ENCODE measurements around the gene FADS2.

The FADS2 gene

DNA sequence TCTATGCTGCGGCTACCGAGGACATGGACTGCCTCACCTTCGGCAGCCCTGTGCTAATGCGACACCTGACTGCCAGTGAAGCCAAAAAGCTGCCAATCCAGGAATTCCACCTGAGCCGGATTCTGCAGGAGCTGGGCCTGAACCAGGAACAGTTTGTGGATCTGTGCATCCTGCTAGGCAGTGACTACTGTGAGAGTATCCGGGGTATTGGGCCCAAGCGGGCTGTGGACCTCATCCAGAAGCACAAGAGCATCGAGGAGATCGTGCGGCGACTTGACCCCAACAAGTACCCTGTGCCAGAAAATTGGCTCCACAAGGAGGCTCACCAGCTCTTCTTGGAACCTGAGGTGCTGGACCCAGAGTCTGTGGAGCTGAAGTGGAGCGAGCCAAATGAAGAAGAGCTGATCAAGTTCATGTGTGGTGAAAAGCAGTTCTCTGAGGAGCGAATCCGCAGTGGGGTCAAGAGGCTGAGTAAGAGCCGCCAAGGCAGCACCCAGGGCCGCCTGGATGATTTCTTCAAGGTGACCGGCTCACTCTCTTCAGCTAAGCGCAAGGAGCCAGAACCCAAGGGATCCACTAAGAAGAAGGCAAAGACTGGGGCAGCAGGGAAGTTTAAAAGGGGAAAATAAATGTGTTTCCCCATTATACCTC lies 32.1 kb upstream of the FADS2 start:
- DNase-seq = no peak

DNA sequence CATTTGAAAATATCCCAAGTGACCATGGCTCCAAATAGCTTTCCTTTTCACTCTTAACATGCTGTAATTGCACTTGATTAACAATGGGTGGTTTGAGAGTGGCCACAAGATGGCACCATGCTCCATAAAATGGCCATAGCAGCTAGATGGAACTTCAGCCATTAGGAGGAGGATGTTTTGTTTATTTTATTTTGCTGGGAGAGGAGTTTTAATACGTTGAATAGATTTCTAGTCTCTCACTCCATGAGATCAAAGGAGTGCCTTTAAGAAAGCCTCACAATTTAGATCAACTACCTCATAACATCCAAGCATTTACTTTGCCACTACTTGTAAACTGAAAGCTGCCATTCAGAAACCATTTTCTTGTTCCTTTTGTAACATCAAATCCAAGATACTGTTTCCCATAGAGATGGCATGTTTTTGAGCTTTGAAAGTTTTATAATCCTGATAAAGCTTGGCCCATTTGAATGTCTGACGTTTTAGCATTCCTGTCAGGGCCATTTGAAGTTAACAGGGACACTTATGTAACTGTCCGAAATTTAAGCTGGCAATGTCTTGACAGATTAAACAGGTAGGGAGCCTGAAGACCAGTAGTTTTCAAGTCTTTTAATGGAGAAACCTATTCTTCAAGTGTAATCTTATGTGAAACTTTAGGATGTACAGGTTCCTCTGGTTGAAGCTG lies 30.7 kb upstream of the FADS2 start:
- DNase-seq = peak; percentile 74

DNA sequence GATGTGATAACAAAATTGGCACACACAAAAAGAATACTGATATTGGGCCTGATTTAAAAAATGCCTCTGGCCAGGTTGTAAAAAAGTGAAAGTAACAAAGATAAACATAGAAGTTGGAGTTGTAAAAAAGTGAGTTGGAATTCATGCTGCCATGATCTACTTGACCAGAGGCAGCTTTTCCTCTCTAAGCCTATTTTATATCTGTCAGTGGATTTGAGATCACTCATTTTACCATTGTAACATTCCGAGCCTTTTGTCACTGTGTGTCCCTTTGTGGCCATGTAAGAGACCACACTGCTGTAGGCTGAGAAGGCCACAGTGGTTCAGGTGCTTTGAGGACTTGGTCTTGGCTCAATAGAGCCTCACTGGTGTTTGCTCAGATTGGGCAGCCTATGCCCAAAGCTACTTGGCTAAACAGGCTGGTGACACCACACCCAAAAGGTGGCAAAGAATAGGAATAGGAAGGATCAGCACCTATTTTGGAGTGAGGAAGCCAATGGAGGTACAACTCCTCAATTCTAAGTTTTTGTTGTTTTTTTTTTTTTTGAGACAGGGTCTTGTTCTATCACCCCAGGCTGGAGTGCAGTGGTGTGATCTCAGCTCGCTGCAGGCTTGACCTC lies 28.3 kb upstream of the FADS2 start:
- DNase-seq = no peak

DNA sequence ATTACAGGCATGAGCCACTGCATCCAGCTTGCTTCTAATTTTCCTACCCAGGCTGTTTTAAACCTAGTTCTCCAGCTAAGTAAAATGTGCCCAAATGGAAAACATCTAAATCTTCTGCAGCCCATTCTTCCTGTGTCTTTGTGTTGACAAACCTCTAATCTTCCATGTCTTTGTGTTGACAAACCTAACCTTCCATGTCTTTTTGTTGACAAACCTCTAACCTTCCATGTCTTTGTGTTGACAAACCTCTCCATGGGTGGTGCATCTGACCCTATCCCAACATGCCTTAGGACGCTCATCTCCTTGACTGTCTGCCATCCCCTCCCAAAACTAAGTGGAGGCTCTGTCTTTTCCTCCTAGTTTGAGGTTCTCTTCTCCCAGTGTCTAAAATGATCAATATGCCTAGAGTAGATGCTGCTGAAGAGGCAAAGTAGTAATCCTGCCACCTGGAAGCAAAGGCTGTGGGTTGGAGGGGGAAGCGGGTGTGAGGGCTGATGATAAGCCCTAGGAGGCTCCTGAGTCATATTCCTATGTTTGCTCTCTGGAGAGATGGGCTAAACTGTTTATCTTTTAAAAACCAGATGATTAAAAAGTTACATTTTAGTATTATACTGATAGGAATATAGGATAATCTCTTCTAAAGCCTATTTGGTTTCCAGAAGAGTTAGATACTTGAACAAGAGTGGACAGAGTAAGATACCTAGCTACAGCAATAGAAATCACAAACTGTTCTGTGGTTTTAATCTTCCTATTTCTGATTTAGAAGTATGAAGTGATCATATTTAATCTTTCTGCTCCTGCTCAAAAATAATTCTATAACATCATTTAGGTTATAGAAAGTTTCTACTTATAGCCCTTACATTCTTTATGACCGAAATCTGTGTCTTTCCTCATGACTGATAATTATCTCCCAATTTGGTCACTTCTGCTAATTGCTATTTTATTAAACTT lies 27.5 kb upstream of the FADS2 start:
- DNase-seq = no peak

DNA sequence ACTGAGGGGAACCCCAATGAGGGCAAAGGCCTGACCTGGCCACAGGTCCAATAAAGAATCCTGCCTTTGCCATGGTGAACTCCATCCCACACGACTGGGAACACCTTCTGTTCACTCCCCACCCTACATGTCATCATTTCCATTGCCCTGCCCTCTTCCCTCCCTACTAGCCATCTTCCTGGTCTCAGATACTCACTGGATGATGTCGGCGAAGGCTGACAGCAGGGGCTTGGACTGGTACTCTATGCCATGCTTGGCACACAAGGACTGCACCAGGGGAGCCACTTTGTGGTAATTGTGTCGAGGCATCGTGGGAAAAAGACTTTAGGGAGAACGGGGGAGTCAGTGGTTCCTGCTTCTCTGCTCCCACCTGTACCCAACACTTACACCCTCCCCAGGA lies 25.5 kb upstream of the FADS2 start:
- DNase-seq = no peak

DNA sequence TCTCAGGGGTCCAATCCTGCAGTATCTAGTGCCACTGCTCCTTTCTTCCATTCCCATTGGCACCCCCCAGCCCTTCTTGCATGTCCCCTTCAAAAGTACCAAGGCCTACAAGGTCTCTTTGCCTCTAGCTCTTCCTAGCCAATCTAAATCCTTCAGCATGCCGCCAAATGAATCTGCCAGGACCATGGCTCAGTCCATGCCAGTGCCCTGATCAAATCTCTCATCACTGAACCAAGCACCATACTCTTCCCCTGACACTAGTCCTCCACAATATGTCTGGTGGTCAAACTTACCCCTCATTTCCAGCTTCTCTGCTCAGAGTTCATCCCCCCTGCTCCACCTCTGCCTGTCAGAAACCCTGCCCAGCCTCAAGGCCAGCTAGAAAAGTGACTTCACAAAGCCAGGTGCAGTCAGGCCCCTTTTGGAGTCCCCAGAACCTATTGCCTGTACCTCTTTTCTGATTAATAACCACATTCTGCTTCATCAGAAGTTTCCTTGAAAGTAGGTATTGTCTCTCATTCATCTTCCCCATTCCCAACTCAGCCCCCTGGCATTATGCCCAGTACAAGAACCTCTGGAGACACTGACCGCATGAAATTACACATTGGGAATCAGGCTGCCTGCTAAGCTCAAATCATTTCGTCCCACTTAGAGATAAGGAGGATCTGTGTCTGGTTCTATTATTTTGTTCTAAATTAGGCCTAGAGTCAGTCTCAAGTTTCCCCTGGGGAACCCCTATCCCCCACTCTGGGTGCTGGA lies 24.0 kb upstream of the FADS2 start:
- peak; percentile 10 for DNase-seq

DNA sequence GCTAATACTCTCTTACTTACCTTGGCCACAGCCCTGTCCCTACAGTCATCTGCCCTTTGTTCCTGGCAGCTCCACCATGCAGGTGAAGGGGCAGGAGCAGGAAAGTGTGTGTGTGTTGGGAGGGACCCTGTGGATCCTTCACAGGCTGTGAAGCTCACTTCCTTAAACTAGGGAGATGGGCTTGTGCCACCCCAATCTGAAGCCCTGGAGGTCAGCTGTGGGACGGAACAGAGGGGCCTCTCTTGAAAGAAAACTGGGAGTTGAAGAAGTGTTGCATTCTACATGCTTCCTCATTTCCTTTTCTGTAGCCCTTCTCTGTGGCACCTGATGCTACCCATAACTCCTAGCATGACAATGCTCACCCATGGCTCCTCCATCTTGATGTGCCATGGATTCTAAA lies 23.0 kb upstream of the FADS2 start:
- no peak for DNase-seq

DNA sequence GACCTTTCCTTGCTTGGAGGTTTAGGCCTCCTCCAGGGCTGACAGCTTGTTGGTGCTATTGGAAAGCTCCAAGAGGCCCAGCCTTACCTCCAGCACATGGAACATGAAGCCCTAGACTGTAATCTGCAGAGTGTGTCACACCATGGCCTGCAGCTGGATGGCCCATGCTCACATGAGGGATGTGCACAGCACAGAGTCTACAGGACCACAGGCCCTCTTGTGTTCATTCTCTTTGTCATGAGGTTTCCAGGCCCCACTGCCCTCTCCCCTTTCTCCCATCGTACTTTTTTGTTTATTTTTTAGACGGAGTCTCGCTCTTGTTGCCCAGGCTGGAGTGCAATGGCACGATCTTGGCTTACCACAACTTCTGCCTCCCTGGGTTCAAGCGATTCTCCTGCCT lies 21.3 kb upstream of the FADS2 start:
- no peak for DNase-seq

DNA sequence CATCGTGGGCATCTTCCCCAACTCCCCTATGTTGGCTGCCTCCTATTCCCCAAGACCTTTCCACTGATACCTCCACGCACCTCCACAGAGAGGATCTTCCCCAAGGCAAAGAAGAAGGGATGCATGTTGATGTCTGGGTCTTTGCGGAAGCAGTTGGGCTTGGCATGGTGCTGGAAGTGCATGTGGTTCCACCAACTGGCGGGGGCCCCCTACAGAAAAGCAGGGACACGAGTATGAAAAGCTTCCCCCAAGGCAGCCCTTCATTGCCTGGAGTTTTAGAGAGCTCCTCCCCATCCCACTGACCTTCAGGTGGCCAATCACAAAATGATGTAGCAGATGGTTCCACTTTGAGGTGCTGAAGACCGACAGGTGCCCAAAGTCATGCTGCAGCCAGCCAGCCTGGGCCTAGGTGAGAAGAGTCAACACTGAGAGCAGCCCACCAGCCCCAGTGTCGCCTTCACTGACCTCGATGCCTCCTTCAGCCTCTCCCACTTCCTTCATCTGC lies 17.4 kb upstream of the FADS2 start:
- no peak for DNase-seq

DNA sequence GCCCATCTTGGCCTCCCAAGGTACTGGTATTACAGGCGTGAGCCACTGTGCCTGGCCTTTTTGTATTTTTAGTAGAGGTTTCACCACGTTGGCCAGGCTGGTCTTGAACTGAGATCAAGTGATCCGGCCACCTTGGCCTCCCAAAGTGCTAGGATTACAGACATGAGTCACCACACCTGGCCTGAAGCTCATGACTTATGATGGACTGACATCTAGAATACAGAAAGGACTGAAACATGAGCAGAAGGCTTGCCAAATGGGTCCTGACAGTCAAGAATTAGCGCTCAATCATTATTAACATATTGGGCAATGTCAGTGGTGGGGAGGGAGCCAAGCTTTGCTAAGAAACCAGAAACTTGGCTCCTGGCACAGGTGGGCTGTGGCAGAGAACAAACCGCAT lies 16.3 kb upstream of the FADS2 start:
- DNase-seq = no peak

DNA sequence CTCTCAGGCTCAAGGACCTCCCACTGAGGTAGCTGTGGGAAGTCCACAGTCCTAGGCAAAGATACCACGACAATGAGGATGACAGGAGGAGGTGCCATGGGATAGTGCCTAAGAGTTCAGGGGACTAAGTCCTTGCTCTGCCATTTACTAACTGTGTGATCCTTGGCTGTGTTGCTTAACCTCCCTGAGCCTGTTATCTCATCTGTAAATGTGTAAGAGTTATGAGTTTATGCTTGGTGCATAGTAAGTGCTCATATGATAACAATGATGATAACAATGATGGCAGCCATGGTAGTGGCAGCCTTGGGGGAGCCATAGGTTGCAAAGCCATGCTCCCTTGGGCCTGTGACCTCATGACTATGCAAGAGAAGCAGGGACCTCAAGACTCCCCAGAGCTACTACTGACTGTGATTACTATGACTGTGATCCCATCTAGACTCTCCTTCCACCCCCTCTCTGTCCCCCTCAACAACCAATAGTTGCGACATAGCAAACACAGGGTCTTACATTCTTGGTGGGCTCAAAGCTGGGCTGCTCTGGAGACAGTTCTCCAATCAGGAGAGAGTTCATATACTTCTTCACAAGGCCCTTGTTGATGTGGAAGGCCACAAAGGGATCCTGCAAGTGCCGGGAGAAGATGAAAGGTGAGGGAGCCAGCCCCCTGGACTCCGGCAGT lies 15.2 kb upstream of the FADS2 start:
- DNase-seq = no peak

DNA sequence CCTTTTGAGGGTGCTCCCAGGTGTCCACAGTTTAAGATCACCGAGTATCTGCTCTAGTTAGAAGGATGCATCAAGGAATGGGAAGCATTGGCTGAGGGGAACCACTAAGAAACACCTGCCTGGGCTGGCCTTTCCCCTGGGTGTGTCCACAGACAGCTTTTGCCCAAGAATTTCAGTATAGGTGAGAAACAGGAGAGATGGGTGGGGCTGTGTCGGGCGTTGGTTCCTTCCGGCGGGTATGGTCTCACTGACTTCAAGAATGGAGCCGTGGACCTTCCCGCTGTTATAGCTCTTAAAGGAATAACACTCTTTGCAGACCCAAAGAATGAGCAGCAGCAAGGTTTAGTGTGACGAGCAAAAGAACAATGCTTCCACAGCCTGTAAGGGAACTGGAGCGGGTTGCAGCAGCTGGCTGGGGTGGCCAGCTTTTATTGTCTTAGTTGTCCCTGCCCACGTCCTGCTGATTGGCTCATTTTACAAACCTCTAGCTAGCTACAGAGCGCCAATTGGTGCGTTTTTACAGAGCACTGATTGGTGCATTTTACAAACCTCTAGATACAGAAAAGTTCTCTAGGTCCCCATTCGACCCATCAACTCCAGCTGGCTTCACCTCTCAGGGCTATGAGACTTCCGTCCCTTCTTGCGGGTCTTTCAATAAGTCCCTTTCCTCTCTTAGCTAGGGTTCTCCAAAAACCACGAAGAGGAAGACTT lies 13.7 kb upstream of the FADS2 start:
- DNase-seq = peak; percentile 26

DNA sequence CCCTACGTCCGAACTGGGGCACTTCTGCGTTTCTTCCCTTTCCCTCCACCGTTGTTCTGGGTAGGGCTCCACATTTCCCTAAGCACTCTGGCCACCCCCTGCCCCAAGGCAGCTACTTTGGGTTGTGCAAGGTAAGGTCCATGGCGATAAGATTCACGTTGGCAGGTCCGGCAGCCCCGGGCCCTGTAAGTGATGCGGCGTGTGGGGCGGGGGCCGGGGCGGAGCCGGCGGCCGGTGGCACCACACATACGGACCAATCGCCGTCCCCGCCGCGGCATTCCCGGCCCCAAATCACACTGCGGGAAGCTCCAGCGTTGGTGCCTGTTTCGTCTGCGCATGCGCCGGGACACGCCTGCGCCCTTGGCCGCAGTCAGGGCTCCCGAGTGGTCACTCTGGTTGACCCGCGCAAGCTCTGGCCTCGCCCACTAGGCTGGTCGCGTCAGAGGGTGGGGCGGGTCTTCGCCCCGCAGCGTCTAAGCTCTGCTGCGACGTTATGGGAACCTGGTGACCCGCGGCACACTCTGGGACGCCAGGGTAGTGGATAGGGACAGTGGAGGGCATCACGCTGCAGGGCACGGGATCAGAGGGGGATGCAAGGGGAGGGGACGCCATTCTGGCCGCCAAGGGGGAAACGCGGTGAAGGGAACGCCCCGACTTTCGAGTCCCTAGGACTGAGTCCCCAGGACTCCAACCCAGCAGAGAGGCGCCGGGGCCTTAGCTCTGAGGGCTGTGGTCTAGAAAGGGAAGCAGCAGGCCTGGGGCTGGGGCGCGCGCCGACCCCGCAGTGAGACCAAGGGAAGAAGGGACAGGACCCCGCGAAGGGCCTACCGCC lies 12.9 kb upstream of the FADS2 start:
- peak; percentile 91 for DNase-seq

DNA sequence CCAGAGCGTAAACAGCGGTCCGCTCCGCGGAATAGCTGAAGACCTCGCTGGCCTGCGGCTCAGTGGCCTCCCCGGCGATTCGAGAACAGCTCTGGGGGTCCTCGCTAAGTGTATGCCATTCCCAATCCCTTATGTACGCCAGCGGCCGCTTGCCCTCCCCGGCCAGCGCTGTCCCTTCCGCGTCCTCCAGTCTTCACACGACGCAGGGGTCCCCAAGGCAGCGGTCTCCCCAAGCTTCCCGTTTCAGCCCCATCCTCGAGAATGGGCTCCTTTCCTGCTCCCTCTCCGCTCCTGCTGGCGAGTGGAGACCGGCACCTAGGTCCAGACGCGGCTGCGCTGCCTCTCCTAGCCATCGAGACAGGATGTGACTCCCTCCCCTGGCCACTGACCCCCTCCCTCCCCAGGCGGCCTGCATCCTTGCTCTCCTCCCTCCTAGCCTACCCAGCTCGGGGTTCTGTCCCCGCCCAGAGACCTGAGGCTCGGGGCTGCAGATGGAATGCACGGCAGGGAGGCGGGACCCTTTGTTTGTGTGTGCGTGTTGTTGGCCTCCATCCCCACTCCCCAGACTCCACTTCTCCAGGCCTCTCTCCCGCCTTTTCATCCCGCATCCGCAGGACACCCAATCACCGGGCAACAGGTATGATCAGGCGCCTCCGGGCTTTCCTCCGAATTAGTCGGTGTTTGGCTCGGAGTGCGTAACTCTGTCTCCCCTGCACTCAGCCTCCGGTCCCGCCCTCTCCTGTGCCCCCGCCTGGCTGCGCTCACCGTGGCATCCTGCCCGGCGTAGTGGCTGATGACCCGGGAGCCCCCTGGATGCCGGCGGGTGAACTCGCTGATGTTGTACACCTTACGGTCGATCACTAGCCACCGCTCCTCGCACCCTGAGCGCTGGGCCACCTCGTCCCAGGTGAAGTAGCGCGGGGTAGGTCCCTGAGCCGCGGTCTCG lies 12.0 kb upstream of the FADS2 start:
- peak; percentile 59 for DNase-seq

DNA sequence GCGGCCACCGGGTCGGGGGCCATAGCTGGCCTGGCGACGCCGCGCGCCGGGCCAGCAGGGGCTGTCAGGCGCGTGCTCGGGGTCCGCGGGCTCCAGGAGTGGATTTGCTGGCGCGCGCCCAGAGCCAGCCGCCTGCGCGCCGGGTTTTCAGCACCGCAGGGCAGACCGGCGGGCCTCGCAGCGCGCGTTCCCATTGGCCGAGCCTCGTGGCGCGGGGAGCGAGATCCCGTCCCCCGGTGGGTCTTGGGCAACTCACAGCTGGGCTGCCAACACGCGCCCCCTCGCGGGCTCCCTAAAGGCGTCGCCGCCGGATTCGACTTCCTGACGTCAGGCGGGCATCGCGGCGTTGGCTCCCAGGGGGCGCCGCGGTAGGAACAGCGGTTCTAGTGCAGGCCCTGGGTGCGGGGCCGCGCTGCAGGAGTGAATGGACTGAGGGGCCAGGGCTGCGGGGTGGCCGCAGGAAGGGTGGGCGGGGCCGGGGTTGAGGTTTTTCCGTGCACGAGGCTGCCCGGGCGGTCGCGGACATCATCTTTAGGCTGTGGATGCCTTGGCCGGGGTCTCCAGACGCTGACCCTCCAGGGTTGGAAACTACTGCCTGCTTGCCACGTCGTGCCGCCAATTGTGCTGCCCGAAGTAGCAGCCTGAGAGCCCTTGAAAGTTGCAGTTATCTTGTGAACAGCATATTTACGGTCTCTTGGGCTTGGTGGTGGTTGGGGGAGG lies 11.2 kb upstream of the FADS2 start, which contains the start of gene FADS1:
FADS1 (minus strand) TSS at position 268 of the 720 bp plus-strand sequence; CDS start at position 194, 74 bp downstream.
- DNase-seq = peak; percentile 94

DNA sequence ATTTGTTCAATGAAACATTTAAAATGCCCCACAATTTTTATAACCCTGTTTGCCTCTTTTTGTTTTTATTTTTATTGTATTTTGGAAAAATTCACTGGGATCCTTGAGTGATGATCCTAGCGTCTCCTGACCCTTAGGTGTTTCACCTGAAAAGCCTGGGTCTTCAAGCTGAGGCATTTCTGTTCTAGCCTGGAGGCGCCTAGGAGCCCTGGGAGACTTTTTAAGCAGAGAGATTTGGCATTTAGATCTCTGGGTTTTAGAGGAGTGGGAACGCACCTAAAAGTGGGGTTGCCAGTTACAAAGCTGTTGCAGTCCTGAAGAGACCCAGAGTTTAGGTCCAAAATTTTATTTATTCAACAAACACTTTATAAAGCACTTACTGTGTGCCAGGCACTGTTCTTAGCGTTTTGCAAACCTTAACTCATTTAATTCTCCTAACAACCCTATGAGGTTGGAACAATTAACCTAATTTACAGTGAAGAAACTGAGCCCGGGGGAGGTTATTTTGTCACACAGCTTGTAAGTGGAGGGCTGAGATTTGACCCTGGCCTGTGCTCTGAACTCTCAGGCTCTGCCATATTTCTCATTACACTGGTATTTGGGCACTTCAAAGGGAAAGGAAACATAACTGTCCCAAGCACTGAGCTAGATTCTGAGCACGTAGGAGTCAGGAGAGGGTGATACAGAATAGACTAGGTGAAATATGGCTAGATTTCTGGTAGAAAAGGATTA lies 10.5 kb upstream of the FADS2 start:
- DNase-seq = no peak

DNA sequence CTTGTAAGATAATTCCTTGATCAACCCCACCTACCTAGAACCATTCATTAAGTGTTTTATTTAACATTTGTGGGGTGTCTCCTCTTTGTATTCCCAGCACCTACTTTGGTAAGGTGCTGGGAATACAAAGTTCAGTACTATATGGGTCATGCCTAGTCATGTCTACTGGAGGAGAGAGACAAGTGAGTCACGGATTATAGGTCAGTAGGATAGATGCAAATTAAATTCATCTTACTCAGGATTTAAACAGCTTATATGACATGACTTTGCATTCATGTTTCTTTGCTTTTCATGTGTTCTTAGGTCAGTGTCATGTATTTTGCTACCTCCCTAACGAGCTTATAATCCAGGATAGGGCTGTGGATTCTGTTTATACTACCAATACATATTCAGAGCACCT lies 7.9 kb upstream of the FADS2 start:
- DNase-seq = peak; percentile 25

Data from fibroblast of skin of abdomen (primary cell).